ENCODE measurements around the gene EAF1.
A peak's percentile ranks its signal among the peaks of the same experiment; 100 is the strongest.

Gene EAF1

GRCh38 chr3:15429080-15429479 lies 1.7 kb downstream of the EAF1 start:
- H3K4me3 ChIP-seq (ENCODE audit: control insufficient read depth, low read depth, low read length), result peak overlapping the region; percentile 99
- no peak for DNase-seq (ENCODE audit: low read depth)
- no peak for TF ChIP-seq CTCF (conservative IDR thresholded peaks at IDR 0.05; ENCODE audit: control insufficient read depth, insufficient read depth, low read depth, low read length)

- H3K4me3 ChIP-seq (ENCODE audit: control insufficient read depth, low read depth, low read length), result no peak overlapping the region
- no peak for DNase-seq (ENCODE audit: low read depth)
These were observed 3.2 kb downstream of the EAF1 start for GRCh38 chr3:15430624-15431023.

GRCh38 chr3:15431256-15431837 lies 3.9 kb downstream of the EAF1 start:
- no peak overlapping the region for H3K4me3 ChIP-seq (ENCODE audit: control insufficient read depth, low read depth, low read length)
- no peak for TF ChIP-seq CTCF (conservative IDR thresholded peaks at IDR 0.05; ENCODE audit: control insufficient read depth, insufficient read depth, low read depth, low read length)
- no peak for DNase-seq (ENCODE audit: low read depth)

More at GRCh38 chr3:15430624-15431023, 3.2 kb downstream of the EAF1 start:
- TF ChIP-seq CTCF (conservative IDR thresholded peaks at IDR 0.05; ENCODE audit: control insufficient read depth, insufficient read depth, low read depth, low read length), result no peak

GRCh38 chr3:15433531-15433930 lies 6.1 kb downstream of the EAF1 start:
- no peak overlapping the region for H3K4me3 ChIP-seq (ENCODE audit: control insufficient read depth, low read depth, low read length)
- DNase-seq (ENCODE audit: low read depth), result no peak
- TF ChIP-seq CTCF (conservative IDR thresholded peaks at IDR 0.05; ENCODE audit: control insufficient read depth, insufficient read depth, low read depth, low read length), result no peak

- H3K4me3 ChIP-seq (ENCODE audit: control insufficient read depth, low read depth, low read length), result no peak overlapping the region
- DNase-seq (ENCODE audit: low read depth), result no peak
- TF ChIP-seq CTCF (conservative IDR thresholded peaks at IDR 0.05; ENCODE audit: control insufficient read depth, insufficient read depth, low read depth, low read length), result no peak
These were observed 7.4 kb downstream of the EAF1 start for GRCh38 chr3:15434756-15435155.

- DNase-seq (ENCODE audit: low read depth), result no peak
- H3K4me3 ChIP-seq (ENCODE audit: control insufficient read depth, low read depth, low read length), result no peak overlapping the region
- TF ChIP-seq CTCF (conservative IDR thresholded peaks at IDR 0.05; ENCODE audit: control insufficient read depth, insufficient read depth, low read depth, low read length), result no peak
These were observed 8.8 kb downstream of the EAF1 start for GRCh38 chr3:15436246-15436645.

GRCh38 chr3:15438983-15439382 lies 11.6 kb downstream of the EAF1 start:
- no peak overlapping the region for H3K4me3 ChIP-seq (ENCODE audit: control insufficient read depth, low read depth, low read length)
- DNase-seq (ENCODE audit: low read depth), result peak; percentile 90
- no peak for TF ChIP-seq CTCF (conservative IDR thresholded peaks at IDR 0.05; ENCODE audit: control insufficient read depth, insufficient read depth, low read depth, low read length)
